GM12873 (cell line): ENCODE results near the gene ITPRID1.

Source experiments
- CTCF ChIP-seq: IDR thresholded peaks from 2 replicates; pipeline ENCODE4 v1.5.1; 2012; ENCODE audit warnings: low read depth, mild to moderate bottlenecking, moderate library complexity, low read length, control low read depth; ENCODE audit not compliant: insufficient read depth; ENCODE audit errors: missing control alignments

ITPRID1 gene

GRCh38 chr7:31513790-31514189, at the start of gene ITPRID1:
ITPRID1 (plus strand) TSS chr7:31514090; CDS start chr7:31553025, 38,935 bp downstream.
- TF ChIP-seq CTCF = no peak

GRCh38 chr7:31464601-31465000, 49.3 kb upstream of the ITPRID1 start:
- no peak for TF ChIP-seq CTCF

- TF ChIP-seq CTCF = no peak
Observed at GRCh38 chr7:31465285-31465684, 48.6 kb upstream of the ITPRID1 start.

GRCh38 chr7:31466036-31466435, 47.9 kb upstream of the ITPRID1 start:
- no peak for TF ChIP-seq CTCF

GRCh38 chr7:31475368-31475767, 38.5 kb upstream of the ITPRID1 start:
- no peak for TF ChIP-seq CTCF

GRCh38 chr7:31476073-31476745, 37.7 kb upstream of the ITPRID1 start:
- TF ChIP-seq CTCF = no peak

- no peak for TF ChIP-seq CTCF
Observed at GRCh38 chr7:31476941-31477677, 36.8 kb upstream of the ITPRID1 start.
